GM19455 (cell line): ENCODE results near the gene SPTLC2.
"Not testable (repeated sequence)": the region's sequence is repeated elsewhere in the genome, so short reads cannot be mapped to it uniquely, and the experiment has no call there.

Source experiments
- ATAC-seq: cut with Tn5 transposase; IDR thresholded peaks from one replicate; pipeline ENCODE4 v1.9.1; 2021; ENCODE audit not compliant: unreplicated experiment

Gene SPTLC2

GRCh38 chr14:77616454-77617229, at the start of gene SPTLC2:
Gene SPTLC2 (minus strand): TSS chr14:77616637. CDS start chr14:77616579, 58 bp downstream.
- ATAC-seq: peak; percentile 95

- ATAC-seq: no peak
Measured at GRCh38 chr14:77663293-77663692, 46.9 kb upstream of the SPTLC2 start.

GRCh38 chr14:77661562-77661961, 45.1 kb upstream of the SPTLC2 start:
- not testable (repeated sequence) for ATAC-seq

- no peak for ATAC-seq
Measured at GRCh38 chr14:77660754-77661153, 44.3 kb upstream of the SPTLC2 start.

- ATAC-seq: no peak
Measured at GRCh38 chr14:77659831-77660230, 43.4 kb upstream of the SPTLC2 start.

- no peak for ATAC-seq
Measured at GRCh38 chr14:77657280-77657679, 40.8 kb upstream of the SPTLC2 start.

GRCh38 chr14:77654001-77654441, 37.6 kb upstream of the SPTLC2 start:
- ATAC-seq: no peak

- ATAC-seq: no peak
Measured at GRCh38 chr14:77649326-77649725, 32.9 kb upstream of the SPTLC2 start.

- ATAC-seq: no peak
Measured at GRCh38 chr14:77648520-77649200, 32.2 kb upstream of the SPTLC2 start.

- ATAC-seq: no peak
Measured at GRCh38 chr14:77647853-77648252, 31.4 kb upstream of the SPTLC2 start.

- no peak for ATAC-seq
Measured at GRCh38 chr14:77646907-77647306, 30.5 kb upstream of the SPTLC2 start.

- ATAC-seq: no peak
Measured at GRCh38 chr14:77645520-77646230, 29.2 kb upstream of the SPTLC2 start.

- no peak for ATAC-seq
Measured at GRCh38 chr14:77642407-77642806, 26.0 kb upstream of the SPTLC2 start.

GRCh38 chr14:77641534-77642341, 25.3 kb upstream of the SPTLC2 start:
- ATAC-seq: no peak

- no peak for ATAC-seq
Measured at GRCh38 chr14:77640756-77641533, 24.5 kb upstream of the SPTLC2 start.

- ATAC-seq: no peak
Measured at GRCh38 chr14:77638771-77639171, 22.3 kb upstream of the SPTLC2 start.

- not testable (repeated sequence) for ATAC-seq
Measured at GRCh38 chr14:77635869-77636268, 19.4 kb upstream of the SPTLC2 start.

GRCh38 chr14:77635466-77635865, 19.0 kb upstream of the SPTLC2 start:
- not testable (repeated sequence) for ATAC-seq

- no peak for ATAC-seq
Measured at GRCh38 chr14:77630111-77630510, 13.7 kb upstream of the SPTLC2 start.

- ATAC-seq: no peak
Measured at GRCh38 chr14:77625360-77625759, 8.9 kb upstream of the SPTLC2 start.
